Calu3 (cell line): ENCODE data around the gene APP. TPM values are rescaled to one million over a fixed set of nuclear protein-coding genes. Genes with fewer than 3 reads are reported as not detected.

ENCODE experiments used
- BruUV-seq: library from RNA; stranded (reverse); fragments of 400-500 nt; replicated peaks from 2 replicates; lab custom pipeline; 2021; lab: Mats Ljungman, UMichigan
- CTCF ChIA-PET: fragments of 300-600 bp; sonication (Branson Sonifier 250); formaldehyde crosslinking; loops from one replicate; lab custom pipeline; 2022; ENCODE audit warnings: antibody characterized with exemption; lab: Charles Lee
- DNase-seq: peaks from one replicate; pipeline ENCODE4 v3.0.0; 2022
- H3K27ac Mint-ChIP-seq: one replicate; pipeline ENCODE4 v1.8.0; 2022; ENCODE audit warnings: mixed read lengths; ENCODE audit not compliant: unreplicated experiment
- H3K27me3 Mint-ChIP-seq: one replicate; pipeline ENCODE4 v1.8.0; 2022; ENCODE audit warnings: mixed read lengths; ENCODE audit not compliant: unreplicated experiment
- H3K36me3 Mint-ChIP-seq: one replicate; pipeline ENCODE4 v1.8.0; 2022; ENCODE audit warnings: mild to moderate bottlenecking, moderate library complexity, mixed read lengths; ENCODE audit not compliant: insufficient read depth, unreplicated experiment
- H3K4me1 Mint-ChIP-seq: one replicate; pipeline ENCODE4 v1.8.0; 2022; ENCODE audit warnings: mild to moderate bottlenecking, low read depth, mixed read lengths; ENCODE audit not compliant: unreplicated experiment
- H3K4me3 Mint-ChIP-seq: one replicate; pipeline ENCODE4 v1.8.0; 2022; ENCODE audit warnings: mild to moderate bottlenecking, low read depth, moderate library complexity, mixed read lengths; ENCODE audit not compliant: unreplicated experiment
- H3K9me3 Mint-ChIP-seq: one replicate; pipeline ENCODE4 v1.8.0; 2022; ENCODE audit warnings: low read depth, mixed read lengths; ENCODE audit not compliant: unreplicated experiment
- intact Hi-C: fragments of 100-400 bp; cut with micrococcal nuclease; formaldehyde crosslinking; loops from one replicate; pipeline ENCODE4 v1.10.0; 2022; ENCODE audit not compliant: unreplicated experiment
- total RNA-seq: library from RNA; stranded (reverse); gene quantifications from 2 replicates; pipeline ENCODE4 v1.2.3, GENCODE V29; 2022
- TF ChIP-seq, protein P1 (sequence below): fragments of 200-600 bp; IDR thresholded peaks from one replicate; pipeline ENCODE4 v1.8.0; 2022; ENCODE audit warnings: antibody characterized with exemption; ENCODE audit not compliant: unreplicated experiment

Gene APP
- total RNA-seq, 1 experiment from 2014 or later: 566 TPM

DNA sequence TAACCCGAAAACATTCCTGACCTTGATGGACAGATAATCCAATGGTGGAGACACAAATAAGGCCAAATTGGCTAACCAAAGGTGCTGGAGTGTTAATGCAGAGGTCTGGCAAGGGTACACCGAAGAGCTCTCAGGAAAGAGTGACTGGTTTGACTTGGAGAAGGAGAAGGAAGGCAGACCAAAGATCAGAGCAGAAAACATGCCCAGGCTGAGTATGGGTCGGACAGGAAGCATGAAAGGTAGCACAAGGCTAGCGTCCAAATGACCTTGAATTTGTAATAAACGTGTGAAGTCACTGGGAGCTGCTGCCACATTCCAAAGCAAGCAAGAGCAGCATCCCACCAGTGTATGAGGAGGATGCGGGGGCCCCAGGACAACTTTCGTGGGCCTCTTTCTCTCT lies 45.7 kb downstream of the APP start:
- TF ChIP-seq, protein P1, sequence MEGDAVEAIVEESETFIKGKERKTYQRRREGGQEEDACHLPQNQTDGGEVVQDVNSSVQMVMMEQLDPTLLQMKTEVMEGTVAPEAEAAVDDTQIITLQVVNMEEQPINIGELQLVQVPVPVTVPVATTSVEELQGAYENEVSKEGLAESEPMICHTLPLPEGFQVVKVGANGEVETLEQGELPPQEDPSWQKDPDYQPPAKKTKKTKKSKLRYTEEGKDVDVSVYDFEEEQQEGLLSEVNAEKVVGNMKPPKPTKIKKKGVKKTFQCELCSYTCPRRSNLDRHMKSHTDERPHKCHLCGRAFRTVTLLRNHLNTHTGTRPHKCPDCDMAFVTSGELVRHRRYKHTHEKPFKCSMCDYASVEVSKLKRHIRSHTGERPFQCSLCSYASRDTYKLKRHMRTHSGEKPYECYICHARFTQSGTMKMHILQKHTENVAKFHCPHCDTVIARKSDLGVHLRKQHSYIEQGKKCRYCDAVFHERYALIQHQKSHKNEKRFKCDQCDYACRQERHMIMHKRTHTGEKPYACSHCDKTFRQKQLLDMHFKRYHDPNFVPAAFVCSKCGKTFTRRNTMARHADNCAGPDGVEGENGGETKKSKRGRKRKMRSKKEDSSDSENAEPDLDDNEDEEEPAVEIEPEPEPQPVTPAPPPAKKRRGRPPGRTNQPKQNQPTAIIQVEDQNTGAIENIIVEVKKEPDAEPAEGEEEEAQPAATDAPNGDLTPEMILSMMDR: no peak

DNA sequence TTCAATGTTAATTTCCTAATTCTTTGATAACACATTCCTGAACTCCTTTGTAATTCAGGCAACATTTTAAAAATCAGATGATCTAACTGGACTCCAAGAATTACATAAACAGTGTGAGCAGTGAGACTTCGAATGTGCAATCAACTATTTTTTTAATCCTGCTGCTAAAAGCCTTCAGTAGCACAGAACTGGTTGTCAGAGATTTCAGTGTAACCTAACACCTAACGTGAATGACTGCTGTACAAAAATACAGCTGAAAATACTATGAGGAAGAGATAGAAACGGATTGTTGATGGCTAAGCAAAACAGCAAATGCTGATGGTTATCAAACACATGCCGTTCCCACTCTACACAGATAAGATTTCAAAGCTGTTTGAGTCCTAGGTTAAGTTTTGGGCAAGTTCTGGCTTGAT lies 46.1 kb downstream of the APP start:
- H3K27ac Mint-ChIP-seq: peak overlapping the region; percentile 25

More for the DNA sequence above, 45.7 kb downstream of the APP start:
- peaks cover 5% of the 10 kb centered on the region for H3K36me3 Mint-ChIP-seq
- CTCF ChIA-PET: no interaction called here
- BruUV-seq: no TSS peak
- DNase-seq: no peak
- H3K9me3 Mint-ChIP-seq: no peaks in the 10 kb centered on the region
- peak overlapping the region; percentile 25 for H3K27ac Mint-ChIP-seq
- H3K4me1 Mint-ChIP-seq: peaks cover 26% of the 10 kb centered on the region
- intact Hi-C loops: no loop called here
- peak overlapping the region; percentile 33 for H3K4me3 Mint-ChIP-seq
- H3K27me3 Mint-ChIP-seq: no peaks in the 10 kb centered on the region

DNA sequence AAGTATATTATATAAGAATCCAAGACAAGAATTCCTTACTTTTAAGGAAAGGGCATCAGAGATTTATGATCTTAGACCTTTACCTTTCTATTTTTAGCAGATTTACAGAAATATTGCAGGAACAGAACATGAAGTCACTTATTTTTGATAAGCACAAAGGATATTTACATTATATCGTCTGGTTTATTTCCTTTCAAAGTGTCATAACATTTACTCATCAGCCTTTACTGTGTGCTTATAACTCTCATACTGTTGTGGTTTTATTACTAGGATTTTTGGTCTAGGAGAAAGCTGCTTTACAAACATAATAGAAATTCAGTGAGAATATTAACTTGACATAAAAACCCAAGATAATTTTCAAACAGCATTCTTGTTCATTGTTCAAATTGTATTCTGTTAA lies 47.6 kb downstream of the APP start:
- no peaks in the 10 kb centered on the region for H3K9me3 Mint-ChIP-seq
- no peak overlapping the region for H3K4me3 Mint-ChIP-seq
- CTCF ChIA-PET: no interaction called here
- no peak for DNase-seq
- H3K27ac Mint-ChIP-seq: no peak overlapping the region
- no peaks in the 10 kb centered on the region for H3K36me3 Mint-ChIP-seq
- intact Hi-C loops: no loop called here
- no TSS peak for BruUV-seq
- H3K27me3 Mint-ChIP-seq: no peaks in the 10 kb centered on the region
- TF ChIP-seq, protein P1: no peak
- H3K4me1 Mint-ChIP-seq: peaks cover 18% of the 10 kb centered on the region

More for the DNA sequence above, 46.1 kb downstream of the APP start:
- H3K4me1 Mint-ChIP-seq: peaks cover 26% of the 10 kb centered on the region
- TF ChIP-seq, protein P1: no peak
- H3K4me3 Mint-ChIP-seq: peak overlapping the region; percentile 33
- no peaks in the 10 kb centered on the region for H3K27me3 Mint-ChIP-seq
- no peak for DNase-seq
- BruUV-seq: no TSS peak
- H3K36me3 Mint-ChIP-seq: peaks cover 5% of the 10 kb centered on the region
- H3K9me3 Mint-ChIP-seq: no peaks in the 10 kb centered on the region
- intact Hi-C loops: no loop called here
- CTCF ChIA-PET: no interaction called here

DNA sequence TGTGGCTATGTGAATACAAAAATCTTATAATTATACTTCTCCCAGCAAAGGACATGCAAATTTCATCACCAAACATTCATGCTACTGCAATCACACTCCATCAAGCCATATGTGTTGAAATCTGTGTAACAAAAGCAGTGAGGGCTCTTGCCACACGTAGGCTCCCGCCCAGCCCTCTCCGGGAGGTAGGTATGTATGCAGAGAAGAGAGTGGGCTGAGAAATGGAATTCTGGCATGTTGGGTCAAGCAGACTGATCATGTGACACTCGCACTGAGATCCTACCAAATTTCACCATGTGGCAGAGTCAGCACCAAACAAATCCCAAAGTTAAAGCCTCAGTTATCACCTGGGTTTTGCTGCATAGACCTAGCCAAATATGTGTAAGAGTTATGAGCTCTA lies 49.7 kb downstream of the APP start:
- BruUV-seq: no TSS peak
- no peaks in the 10 kb centered on the region for H3K36me3 Mint-ChIP-seq
- peaks cover 17% of the 10 kb centered on the region for H3K4me1 Mint-ChIP-seq
- H3K27ac Mint-ChIP-seq: no peak overlapping the region
- H3K27me3 Mint-ChIP-seq: no peaks in the 10 kb centered on the region
- TF ChIP-seq, protein P1: no peak
- intact Hi-C loops: no loop called here
- H3K4me3 Mint-ChIP-seq: no peak overlapping the region
- no peaks in the 10 kb centered on the region for H3K9me3 Mint-ChIP-seq
- CTCF ChIA-PET: no interaction called here
- no peak for DNase-seq
